Activated T-helper 1 cell treated with anti-CD3 and anti-CD28 coated beads, Interleukin-2, amount 50 U/mL, for 16 hours (primary cell): ENCODE measurements around the gene FOXC2.
"Not testable (repeated sequence)": the region's sequence is repeated elsewhere in the genome, so short reads cannot be mapped to it uniquely, and the experiment has no call there.

Experiments
- DNase-seq, 2 donors: peaks; one replicate each; pipeline ENCODE4 v3.0.0-alpha.2; 2020; ENCODE audit warnings: low read depth in 1 of 2, low spot score in 1 of 2

Gene FOXC2

DNA sequence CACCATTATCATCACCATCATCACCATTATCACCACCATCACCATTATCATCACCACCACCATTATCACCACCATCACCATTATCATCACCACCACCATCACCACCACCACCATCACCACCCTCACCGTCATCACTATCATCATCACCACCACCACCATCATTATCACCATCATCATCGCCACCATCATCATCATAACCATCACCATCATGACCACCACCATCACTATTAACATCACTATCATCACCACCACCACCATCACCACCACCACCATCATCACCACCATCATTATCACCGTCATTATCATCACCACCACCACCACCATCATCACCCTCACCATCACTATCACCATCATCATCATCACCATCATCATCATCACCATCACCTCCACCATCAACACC is 20.9 kb downstream of the FOXC2 start:
- no peak for DNase-seq

DNA sequence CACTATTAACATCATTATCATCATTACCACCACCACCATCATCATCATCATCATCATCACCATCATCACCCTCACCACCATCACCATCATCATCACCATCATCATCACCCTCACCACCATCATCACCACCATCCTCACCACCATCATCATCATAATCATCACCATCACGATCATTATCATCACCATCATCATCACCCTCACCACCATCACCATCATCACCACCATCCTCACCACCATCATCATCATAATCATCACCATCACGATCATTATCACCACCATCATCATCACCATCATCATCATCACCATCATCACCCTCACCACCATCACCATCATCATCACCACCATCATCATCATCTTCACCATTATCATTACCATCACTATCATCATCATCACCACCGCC is 21.3 kb downstream of the FOXC2 start:
- DNase-seq: not testable (repeated sequence)

DNA sequence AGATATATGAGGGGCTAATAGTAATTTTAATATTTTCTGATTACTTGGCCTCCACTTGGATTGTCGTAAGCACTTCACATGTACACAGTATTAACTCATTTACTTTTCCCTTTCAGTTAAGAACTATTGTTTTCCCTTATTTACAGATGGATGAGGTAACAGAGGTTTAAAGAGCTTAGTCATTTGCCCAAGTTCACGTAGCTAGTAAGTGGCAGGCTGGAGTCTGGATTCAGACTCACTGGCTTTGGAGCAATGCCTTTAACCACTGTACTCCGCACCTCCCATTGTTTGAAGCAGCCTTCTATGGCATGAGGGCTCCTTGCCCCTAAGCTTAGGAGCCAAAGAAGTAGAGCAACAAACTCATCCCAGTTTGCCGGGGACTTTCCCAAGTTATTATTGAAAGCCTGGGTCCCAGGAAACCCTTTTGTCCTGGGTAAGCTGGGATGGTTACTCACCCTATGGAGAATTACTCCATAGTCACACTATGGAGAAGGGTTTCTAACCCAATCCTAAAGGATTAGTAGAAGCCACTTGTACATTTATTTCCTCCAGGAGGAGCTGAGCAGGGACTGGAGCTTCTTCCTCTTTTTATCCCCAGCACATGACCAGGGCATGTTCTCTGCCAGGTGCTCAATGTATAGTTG is 24.0 kb downstream of the FOXC2 start:
- no peak for DNase-seq

DNA sequence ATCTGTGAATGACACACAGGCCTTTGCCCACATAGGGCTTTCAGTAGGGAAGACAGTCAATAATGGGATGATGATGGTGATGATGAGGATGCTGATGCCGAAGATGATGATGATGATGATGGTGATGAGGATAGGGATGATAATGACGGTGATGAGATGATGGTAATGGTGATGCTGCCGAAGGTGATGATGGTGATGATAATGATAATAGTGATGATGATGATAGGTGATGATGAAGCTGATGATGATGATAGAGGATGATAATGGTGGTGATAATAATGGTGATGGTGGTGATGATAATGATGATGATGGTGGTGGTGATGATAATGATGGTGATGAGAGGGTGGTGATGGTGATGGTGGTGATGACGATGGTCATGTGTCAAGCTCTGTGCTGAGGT is 24.6 kb downstream of the FOXC2 start:
- DNase-seq: no peak

DNA sequence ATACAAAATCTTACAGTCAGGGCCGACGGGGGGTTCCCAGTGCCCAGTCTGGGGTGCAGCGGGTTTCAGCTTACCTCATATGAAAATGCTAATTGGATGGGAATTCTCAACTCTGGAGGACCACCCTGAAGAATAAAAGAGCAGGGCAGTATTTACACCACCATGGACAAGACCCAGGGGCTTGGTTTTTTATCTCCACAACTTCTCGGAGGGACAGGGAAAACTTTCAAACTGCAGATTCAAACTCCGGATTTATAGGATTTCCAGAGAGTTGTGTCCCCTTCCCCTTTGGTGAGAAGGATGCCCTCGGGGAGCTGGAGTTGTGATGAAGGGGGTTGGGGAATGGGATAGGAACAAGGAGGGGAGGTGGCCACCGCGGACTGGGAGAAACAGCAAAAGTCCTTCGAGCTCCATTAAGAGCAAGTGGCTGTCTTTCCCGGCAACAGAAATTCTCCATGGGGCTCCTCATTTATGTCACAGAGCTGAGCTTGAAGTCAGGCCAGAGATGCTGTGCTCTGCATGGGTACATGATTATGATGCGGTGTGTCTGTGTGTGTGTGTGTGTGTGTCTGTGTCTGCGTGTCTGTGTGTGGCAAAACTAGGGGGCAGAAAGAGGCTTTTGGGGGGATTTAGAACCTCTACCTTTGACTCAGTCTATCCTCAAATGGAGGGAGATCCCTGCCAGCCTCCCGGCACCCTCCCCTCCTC is 27.4 kb downstream of the FOXC2 start:
- no peak for DNase-seq

DNA sequence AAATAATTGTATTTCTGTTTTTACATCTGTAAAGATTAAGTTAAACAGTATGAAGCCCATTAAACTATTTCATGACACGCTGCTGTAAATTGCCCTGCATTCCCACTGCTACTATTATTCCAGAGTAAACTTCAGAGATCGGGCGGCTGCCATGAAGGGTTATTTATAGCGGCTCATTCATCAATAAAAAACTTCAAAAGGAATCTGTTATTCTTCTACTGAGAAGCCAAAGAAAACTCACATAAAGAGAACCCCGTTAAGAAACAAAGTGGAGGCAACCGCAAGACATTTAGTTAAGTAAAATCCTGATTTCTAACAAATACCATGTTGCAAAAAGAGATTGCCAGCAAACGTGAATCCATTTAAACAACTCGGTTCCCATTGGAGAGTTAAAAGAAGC is 28.1 kb downstream of the FOXC2 start:
- DNase-seq: no peak

DNA sequence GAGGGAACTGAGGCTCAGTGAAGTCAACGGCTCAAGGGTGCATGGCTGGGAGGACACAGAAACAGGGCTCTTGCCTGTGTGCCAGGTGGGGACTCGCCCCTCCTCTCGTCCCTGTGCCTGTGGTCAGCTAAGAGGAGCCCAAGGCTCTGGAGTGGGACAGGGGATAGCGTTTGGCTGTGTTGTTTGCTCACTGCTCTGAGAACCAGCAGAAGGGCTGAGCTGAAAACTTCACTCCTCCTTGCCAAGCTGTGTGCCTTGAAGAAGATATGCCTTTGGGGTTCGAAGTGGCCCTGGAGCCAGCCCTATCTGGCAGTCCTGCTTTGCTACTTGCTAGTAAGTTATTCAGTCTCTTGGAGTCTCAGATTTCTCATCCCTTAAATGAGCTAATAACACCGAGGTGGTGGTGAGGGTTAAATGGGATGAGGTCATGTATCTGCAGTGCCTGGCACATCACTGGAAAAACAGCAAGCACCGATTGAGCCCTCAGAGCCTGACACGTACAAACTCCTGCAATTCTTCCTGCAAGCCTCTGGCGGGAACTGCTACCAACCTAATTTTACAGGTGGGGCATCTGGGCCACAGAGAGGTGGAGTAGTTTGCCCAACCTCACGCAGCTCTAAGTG is 29.5 kb downstream of the FOXC2 start:
- no peak for DNase-seq

DNA sequence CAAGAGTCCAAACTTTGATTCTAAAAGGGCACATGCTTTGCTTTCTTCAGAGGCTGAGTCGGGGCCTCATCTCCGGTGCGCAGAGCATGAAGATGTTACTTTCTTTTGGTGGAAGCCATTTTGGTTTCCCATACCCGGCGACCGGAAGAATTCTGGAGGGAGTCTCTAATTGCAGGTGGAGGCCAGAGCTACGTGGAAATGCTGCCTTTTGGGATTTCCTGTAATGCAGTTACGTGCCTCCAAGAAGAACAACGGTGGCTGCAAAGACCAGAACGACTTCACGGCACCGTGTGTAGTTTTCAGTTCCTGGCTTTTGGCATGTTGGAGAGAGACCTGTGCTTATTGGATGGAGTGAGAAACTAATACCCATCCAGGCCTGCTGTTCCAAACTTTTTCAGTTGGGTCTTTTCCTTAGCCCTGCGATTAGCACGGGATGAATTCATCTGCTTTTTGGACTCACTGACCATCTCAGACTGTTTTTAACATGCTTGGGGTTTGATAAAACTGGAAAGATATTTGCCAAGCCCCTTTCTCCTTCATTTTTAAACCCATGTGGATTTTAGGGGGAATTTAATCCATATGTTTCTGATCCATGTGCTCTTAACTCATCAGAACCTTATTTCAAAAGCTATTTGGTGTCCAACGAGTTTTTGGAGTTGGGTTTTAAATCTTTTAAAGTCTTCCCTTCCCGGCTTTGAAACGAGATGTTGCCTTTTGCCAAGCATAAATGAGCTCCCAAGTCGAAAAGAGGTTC is 30.7 kb downstream of the FOXC2 start:
- no peak for DNase-seq

DNA sequence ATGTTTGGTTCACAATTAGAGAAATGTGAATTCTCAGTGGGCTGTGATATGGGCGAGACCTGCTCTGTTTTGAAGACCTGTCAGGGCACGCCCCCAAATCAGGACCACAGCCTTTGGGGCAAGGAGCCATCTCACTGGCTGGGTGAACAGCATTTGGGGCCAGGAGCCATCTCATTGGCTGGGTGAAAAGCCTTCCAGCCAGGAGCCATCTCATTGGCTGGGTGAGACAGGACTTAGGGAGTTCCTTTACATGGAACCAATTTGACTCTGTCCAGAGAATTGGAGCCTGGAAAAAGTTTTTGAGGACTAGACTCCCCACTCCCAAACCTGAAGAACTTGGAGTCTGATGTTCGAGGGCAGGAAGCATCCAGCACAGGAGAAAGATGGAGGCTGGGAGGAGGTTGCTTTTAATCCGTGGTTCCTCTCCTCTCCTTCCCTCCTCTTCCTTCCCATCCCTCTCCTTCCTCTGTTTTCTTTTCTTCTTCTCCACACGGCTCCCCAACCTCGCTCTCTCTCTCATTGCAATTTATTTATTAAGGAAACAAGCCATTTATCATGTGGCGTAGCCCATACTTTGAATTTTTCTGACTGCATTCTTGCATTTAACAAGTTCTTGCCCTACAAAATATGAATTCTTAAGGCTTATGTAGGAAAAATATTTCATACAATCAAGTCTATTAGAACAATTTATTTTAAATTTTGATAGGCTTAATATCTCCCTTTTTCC is 31.4 kb downstream of the FOXC2 start:
- no peak for DNase-seq

DNA sequence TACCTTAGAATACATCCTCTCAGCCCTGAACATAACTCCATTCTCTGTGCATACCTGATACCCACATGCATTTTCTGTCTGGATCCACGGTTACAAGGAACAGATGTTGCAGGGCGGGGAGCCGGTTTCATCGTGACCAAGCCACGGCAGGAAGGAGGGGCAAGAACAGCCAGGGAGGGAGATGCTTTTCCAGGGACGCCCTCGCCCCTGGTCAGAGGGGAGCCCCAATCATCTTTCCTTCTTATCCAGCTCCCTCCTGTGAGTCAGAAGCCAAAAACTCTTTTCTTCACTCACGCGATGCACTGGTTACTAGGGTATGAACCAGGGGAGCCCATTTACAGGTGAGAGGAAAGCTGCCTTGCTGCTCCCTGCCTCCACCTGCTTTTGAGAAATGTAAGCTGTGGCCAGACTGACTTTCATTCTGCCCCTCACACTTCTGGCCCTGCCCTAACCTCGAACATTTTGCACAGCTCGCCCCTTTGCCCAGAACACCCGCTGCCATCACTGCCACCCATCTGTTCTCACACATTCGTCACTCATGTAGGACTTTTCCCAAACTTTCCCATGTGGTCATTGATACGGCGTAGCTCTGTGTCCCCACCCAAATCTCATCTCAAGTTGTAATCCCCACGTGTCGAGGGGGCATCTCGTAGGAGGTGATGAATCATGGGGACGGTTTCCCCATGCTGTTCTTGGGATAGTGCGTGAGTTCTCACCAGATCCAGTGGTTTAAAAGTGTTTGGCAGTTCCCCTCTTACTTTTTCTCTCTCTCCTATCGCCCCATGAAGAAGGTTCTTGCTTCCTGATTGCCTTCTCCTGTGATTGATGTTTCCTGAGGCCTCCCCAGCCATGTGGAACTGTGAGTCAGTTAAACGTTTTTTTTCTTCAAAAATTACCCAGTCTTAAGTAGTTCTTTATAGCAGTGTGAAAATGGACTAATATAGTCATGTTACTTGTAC is 32.3 kb downstream of the FOXC2 start:
- no peak for DNase-seq

DNA sequence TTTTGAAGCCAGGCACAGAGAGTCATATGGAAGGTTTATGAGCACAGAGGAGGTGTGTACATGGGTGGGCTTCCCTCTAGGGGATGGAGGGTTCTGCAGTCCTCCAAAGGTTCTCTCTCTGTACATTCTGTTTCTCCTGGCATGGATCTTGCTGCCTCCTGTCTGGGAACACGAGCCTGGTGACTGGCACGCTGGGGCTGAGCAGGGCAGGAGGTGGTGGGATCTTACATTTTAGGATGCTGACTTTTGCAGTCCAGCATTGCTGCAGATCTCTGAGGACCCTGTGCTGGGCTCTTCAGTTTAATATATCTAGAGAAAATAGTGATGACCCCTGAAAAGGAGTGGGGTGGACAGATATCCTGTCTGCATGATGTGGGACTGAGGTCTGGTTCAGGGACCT is 34.7 kb downstream of the FOXC2 start:
- DNase-seq: no peak

DNA sequence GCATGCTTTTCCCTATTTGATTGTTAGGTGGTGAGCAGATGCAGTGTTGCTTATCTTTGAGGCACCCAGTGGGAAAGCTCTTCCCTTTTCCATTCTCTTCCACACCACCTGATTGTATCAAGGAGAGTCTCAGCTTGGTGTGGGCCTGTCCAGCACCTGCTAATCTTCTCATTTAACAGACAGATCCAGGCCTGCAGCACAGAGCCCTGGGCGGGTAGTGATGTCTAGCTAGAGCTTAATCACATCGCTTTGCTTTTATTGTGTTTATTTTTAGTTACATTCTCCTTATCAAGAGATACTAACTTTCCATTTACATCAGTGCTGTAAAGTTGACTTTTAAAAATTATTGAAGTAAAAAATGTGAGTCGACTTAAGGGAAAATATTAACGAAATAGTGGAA is 35.9 kb downstream of the FOXC2 start:
- no peak for DNase-seq

DNA sequence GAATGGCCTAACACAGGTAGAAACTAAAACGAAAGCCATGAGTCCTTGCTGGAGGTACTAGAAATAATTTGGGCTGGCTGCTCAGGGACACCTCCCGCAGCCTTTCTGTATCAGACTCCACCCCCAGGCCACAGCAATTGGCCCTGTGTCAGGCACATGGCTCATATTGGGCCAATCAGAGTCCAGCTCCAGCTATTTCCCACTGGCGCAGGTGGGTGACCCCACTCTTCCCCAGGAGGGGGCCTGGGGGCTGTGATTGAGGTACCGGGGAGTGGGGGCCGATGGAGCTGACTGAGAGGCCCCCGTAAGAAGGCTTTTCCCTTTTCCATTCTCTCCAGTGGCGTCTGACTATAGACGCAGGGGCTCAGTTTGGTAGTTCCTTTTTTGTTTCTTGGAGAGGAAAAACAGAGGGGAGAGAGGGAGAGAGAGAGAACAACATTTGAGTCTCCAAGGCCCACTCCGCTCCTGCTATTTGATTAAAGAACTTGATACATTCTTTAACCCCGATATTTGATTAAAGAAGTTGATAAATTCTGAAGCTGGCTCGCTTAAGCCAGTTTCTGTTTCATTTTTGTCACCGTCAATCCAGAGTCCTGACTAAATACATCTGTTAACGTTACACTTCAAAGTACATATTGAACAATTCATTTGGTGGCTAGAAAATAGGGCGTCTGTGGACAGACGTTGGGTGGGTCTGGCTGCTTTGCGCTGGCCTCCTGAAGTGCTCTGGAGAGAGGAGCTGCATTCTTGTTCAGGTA is 38.0 kb downstream of the FOXC2 start:
- no peak for DNase-seq

DNA sequence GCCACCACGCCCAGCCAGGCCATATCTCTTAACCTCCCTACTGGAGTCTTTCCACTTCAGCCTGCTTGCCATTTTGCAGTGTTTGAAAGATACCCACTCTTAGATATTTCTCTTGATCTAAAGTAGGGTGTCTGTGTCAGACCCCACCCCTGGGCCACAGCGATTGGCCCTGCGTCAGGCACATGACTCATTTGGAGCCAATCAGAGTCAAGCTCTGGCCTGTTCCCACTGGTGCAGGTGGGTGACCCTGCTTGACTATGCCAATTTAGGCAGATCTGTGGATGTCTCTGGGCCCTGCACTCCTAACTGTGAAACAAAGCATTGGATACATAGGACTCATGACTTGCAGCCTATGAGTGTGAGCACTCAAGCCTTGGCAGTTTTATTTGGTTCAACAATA is 39.3 kb downstream of the FOXC2 start:
- DNase-seq: no peak

DNA sequence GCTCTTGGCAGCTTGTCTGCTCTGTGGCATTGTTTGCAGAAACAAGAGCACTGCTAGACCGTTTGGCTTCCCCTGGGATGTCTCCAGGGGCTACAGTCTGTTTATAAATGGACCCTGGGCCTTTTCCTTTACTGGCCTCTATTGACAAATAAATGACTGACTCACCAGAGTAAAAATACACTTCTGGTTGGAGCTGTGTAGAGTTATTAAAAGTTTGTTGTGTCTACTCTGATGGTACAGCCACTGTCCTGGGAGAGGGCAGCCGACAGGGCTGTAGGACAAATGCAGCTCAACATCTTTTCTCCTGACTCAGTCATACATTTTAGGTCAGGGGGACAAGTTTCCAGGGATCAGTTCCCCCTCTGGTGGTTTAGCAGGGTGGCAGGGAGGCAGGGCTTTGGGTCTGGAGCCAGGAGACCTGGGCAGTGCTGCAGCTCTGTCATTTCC is 41.7 kb downstream of the FOXC2 start:
- no peak for DNase-seq

DNA sequence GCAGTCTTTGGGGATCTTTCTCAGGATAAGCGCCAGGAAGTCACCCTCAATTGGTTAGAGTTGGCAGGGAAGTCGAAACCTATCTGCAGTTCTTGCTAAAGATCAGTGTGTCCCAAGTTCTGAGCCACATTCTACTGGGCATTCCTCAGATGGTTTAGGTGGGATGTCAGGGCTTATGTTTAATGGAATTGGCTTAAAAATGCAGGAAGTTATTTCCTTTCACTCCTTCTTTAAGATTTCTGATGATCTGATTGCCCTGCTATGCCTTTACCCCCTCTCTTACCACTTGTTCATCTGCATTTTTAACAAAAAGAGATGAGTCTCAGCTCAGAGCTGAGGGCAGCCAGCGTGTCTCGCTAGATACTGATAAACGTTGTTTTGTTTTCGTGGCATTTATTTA is 42.5 kb downstream of the FOXC2 start:
- no peak for DNase-seq

DNA sequence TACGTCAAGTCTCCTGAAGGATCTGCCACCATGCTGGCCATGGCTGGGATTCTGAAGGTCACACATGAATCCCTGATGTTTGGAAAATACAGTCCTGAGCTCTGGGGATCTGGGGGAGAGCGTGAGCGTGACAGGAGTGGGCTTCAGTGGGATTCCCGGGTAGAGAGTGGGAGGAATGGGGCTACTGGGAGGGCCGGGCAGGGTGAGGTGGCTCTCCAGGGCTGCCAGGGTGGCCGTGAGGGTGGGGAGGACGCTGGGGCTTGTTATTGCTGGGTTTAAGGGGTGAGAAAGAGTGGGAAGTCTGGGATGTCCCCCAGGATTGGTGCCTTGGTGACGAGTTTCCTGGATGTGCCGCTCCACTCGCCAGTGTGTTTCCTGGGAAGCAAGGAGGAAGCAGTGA is 43.0 kb downstream of the FOXC2 start:
- DNase-seq: no peak

DNA sequence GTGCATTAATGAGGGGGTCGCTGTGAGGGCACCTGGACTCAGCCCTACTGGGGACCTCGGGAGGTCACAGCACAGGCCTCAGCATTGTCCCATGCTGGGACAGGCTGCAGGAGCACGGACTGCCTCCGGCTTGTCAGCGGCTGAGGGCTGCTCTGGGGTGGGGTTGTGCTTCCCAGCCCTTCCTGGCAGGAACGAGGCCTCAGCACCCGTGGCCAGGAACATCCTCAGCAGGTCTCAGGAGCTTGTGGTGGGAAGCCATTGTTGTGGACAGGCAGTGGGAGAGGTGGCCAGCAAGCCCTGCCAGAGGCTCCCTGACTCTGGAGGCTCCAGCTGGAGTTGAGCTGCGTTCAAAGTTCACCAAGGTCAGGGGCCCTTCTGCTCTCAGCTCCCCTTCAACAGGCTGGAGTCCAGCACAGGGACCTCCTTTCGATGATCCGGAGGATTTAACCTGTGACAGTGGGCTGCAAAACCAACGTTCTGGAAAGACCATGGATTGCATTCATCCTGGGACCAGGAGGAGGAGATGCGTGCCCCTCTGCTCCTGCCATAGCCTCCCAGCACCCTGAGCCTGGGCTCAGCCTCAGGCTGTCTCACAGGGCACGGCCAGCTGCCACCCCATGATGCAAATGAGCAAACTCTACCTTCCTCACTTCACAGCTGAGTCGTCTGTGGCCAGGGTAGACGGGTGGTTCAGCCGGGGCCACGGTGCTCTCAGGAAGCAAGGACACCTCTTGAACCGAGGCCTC is 44.3 kb downstream of the FOXC2 start:
- no peak for DNase-seq

DNA sequence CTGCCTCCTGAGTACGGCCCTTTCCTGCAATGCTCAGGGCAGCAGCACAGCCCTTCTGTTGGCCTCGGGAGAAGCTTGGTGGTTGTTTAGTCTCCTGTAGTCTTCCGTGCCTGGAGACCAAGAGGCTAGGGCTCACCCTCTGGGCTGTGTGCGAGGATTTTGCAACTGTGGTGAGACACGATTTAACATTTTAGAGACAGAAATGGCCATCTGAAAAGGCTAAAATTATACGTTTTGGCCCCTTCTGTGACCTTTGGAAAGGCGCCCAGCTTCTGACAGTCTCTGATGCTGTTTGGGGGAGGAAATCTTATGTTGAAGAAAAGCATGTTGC is 44.9 kb downstream of the FOXC2 start:
- DNase-seq: no peak
